ENCODE data around the gene AANAT. TPM values are rescaled to one million over a fixed set of nuclear protein-coding genes. Genes with fewer than 3 reads are reported as not detected.

The AANAT gene
- total RNA-seq, 2 donors from 2014 or later, result not detected

- peaks cover 19 to 34% of the 10 kb centered on the region in 2 donors for H3K4me1 ChIP-seq (ENCODE audit: control insufficient read depth in 1 of 2, low read depth in 2 of 2)
- H3K27ac ChIP-seq, result no peak overlapping the region
- no peak overlapping the region for H3K4me3 ChIP-seq
- H3K9me3 ChIP-seq, result no peaks in the 10 kb centered on the region
- TF ChIP-seq, protein P1, sequence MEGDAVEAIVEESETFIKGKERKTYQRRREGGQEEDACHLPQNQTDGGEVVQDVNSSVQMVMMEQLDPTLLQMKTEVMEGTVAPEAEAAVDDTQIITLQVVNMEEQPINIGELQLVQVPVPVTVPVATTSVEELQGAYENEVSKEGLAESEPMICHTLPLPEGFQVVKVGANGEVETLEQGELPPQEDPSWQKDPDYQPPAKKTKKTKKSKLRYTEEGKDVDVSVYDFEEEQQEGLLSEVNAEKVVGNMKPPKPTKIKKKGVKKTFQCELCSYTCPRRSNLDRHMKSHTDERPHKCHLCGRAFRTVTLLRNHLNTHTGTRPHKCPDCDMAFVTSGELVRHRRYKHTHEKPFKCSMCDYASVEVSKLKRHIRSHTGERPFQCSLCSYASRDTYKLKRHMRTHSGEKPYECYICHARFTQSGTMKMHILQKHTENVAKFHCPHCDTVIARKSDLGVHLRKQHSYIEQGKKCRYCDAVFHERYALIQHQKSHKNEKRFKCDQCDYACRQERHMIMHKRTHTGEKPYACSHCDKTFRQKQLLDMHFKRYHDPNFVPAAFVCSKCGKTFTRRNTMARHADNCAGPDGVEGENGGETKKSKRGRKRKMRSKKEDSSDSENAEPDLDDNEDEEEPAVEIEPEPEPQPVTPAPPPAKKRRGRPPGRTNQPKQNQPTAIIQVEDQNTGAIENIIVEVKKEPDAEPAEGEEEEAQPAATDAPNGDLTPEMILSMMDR (IDR thresholded peaks at IDR 0.05), result no peak
- ATAC-seq (ENCODE audit: insufficient number of reproducible peaks, low FRiP score, low read depth) (no peak), DNase-seq (ENCODE audit: low spot score) (no peak)
- no peaks in the 10 kb centered on the region for H3K27me3 ChIP-seq (replicated peaks; ENCODE audit: insufficient read depth)
- H3K36me3 ChIP-seq, result no peaks in the 10 kb centered on the region
These were observed 44.5 kb upstream of the AANAT start for GRCh38 chr17:76422860-76423259.

DNA sequence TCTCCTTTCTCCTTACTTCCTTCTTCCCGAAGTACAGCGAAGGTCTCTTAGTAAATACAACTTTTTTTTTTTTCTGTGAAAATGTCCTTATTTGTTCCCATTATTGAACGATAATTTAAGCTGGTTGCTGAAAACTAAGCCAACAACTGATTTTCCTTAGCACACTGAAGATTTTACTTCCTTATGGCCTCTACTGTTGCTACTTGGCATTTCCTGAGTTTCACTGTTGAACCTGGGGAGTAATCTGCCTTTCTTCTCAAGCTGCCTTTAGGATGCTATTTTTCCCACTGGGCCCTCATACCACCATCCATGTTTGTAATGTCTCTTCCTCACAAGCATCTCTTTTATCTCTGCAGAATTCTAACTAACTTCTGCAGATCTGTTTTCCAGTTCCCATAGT, 40.5 kb upstream of the AANAT start:
- Histone ChIP-seq H3K36me3 (peaks cover 5% of the 10 kb centered on the region), H3K4me3 (no peak overlapping the region), H3K4me1 (ENCODE audit: control insufficient read depth in 1 of 2, low read depth in 2 of 2) (peaks cover 3 to 14% of the 10 kb centered on the region in 2 donors), H3K27ac (no peak overlapping the region), H3K9me3 (no peaks in the 10 kb centered on the region), H3K27me3 (replicated peaks; ENCODE audit: insufficient read depth) (no peaks in the 10 kb centered on the region)
- DNase-seq (ENCODE audit: low spot score) (no peak), ATAC-seq (ENCODE audit: insufficient number of reproducible peaks, low FRiP score, low read depth) (no peak)
- TF ChIP-seq, protein P1 (IDR thresholded peaks at IDR 0.05), result no peak

- H3K4me1 ChIP-seq (ENCODE audit: control insufficient read depth in 1 of 2, low read depth in 2 of 2), result peaks cover 3 to 14% of the 10 kb centered on the region in 2 donors
- peaks cover 5% of the 10 kb centered on the region for H3K36me3 ChIP-seq
- ATAC-seq (ENCODE audit: insufficient number of reproducible peaks, low FRiP score, low read depth), result no peak
- H3K27ac ChIP-seq, result no peak overlapping the region
- no peak overlapping the region for H3K4me3 ChIP-seq
- TF ChIP-seq, protein P1 (IDR thresholded peaks at IDR 0.05), result no peak
- no peak for DNase-seq (ENCODE audit: low spot score)
- no peaks in the 10 kb centered on the region for H3K27me3 ChIP-seq (replicated peaks; ENCODE audit: insufficient read depth)
- no peaks in the 10 kb centered on the region for H3K9me3 ChIP-seq
These were observed 39.7 kb upstream of the AANAT start for GRCh38 chr17:76427501-76428231.

DNA sequence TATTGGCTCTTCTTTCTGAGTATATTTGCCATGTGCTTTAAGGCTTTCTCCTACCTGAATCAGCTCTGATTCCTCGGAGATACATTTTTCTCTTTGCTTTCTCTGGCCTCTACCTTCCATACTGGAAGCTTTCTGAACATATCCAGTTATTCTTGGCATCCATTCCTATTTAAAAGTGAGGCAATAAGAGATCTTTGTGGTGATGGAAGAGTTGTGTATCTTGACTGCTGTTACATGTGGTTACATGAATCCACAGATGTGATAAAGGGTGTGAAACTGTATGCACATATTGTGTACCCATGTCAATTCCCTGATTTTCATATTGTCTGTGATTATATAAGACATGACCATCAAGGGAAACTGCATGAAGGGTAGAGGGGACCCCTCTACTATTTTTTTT, 38.9 kb upstream of the AANAT start:
- Histone ChIP-seq H3K36me3 (peaks cover 5% of the 10 kb centered on the region), H3K4me1 (ENCODE audit: control insufficient read depth in 1 of 2, low read depth in 2 of 2) (peaks cover 3 to 14% of the 10 kb centered on the region in 2 donors), H3K9me3 (no peaks in the 10 kb centered on the region), H3K27me3 (replicated peaks; ENCODE audit: insufficient read depth) (no peaks in the 10 kb centered on the region), H3K27ac (no peak overlapping the region), H3K4me3 (no peak overlapping the region)
- ATAC-seq (ENCODE audit: insufficient number of reproducible peaks, low FRiP score, low read depth), result no peak
- no peak for DNase-seq (ENCODE audit: low spot score)
- TF ChIP-seq, protein P1 (IDR thresholded peaks at IDR 0.05), result no peak

DNA sequence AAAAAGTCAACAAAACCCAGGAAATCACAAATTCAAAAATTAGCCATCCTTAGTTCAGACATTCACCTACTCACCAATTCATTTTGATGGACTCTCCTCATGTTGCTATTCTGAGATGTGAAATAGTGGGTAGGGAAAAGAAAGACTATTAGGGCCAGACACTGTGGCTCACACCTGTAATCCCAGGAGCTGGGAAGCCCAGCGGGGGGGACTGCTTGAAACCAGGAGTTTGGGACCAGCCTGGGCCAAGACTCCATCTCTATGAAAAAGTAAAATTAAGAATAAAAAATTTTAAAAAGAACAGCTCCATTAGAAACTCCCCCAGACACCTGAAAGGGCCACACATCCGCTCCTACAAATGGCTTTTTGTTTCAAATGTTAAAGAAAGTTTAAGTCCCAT, 35.9 kb upstream of the AANAT start:
- no peaks in the 10 kb centered on the region for H3K27me3 ChIP-seq (replicated peaks; ENCODE audit: insufficient read depth)
- H3K4me3 ChIP-seq, result no peak overlapping the region
- ATAC-seq (ENCODE audit: insufficient number of reproducible peaks, low FRiP score, low read depth) (no peak), DNase-seq (ENCODE audit: low spot score) (no peak)
- H3K9me3 ChIP-seq, result no peaks in the 10 kb centered on the region
- peaks cover 5% of the 10 kb centered on the region for H3K36me3 ChIP-seq
- TF ChIP-seq, protein P1 (IDR thresholded peaks at IDR 0.05), result no peak
- no peak overlapping the region for H3K27ac ChIP-seq
- H3K4me1 ChIP-seq (ENCODE audit: control insufficient read depth in 1 of 2, low read depth in 2 of 2), result peaks cover 3 to 14% of the 10 kb centered on the region in 2 donors
